HG03432 (cell line): Measurements from ENCODE around the gene HPGDS.
"Not testable (repeated sequence)": the region's sequence is repeated elsewhere in the genome, so short reads cannot be mapped to it uniquely, and the experiment has no call there.

Experiments
- ATAC-seq: cut with Tn5 transposase; IDR thresholded peaks from one replicate; pipeline ENCODE4 v1.9.1; 2021; ENCODE audit warnings: mild to moderate bottlenecking, moderate library complexity; ENCODE audit not compliant: unreplicated experiment

HPGDS gene

GRCh38 chr4:94358101-94358500 is 15.5 kb upstream of the HPGDS start:
- no peak for ATAC-seq

GRCh38 chr4:94357624-94358023 is 15.0 kb upstream of the HPGDS start:
- ATAC-seq, result no peak

- no peak for ATAC-seq
Measured at GRCh38 chr4:94356444-94356843, 13.8 kb upstream of the HPGDS start.

GRCh38 chr4:94354474-94354896 is 11.8 kb upstream of the HPGDS start:
- no peak for ATAC-seq

GRCh38 chr4:94352996-94353395 is 10.4 kb upstream of the HPGDS start:
- ATAC-seq, result no peak

- no peak for ATAC-seq
Measured at GRCh38 chr4:94352163-94352562, 9.5 kb upstream of the HPGDS start.

GRCh38 chr4:94351319-94351718 is 8.7 kb upstream of the HPGDS start:
- ATAC-seq, result no peak

- ATAC-seq, result no peak
Measured at GRCh38 chr4:94350095-94350494, 7.5 kb upstream of the HPGDS start.

- ATAC-seq, result no peak
Measured at GRCh38 chr4:94349193-94349592, 6.6 kb upstream of the HPGDS start.

- ATAC-seq, result no peak
Measured at GRCh38 chr4:94348666-94349065, 6.0 kb upstream of the HPGDS start.

GRCh38 chr4:94346541-94346940 is 3.9 kb upstream of the HPGDS start:
- no peak for ATAC-seq

- no peak for ATAC-seq
Measured at GRCh38 chr4:94345969-94346368, 3.3 kb upstream of the HPGDS start.

GRCh38 chr4:94345266-94345665 is 2.6 kb upstream of the HPGDS start:
- ATAC-seq, result no peak

- ATAC-seq, result no peak
Measured at GRCh38 chr4:94344457-94344856, 1.8 kb upstream of the HPGDS start.

- ATAC-seq, result no peak
Measured at GRCh38 chr4:94341481-94342370, 910 bp downstream of the HPGDS start.

- ATAC-seq, result no peak
Measured at GRCh38 chr4:94339779-94340178, 2.9 kb downstream of the HPGDS start.

- ATAC-seq, result peak; percentile 76
Measured at GRCh38 chr4:94338681-94339351, 3.8 kb downstream of the HPGDS start.

GRCh38 chr4:94336791-94337190 is 5.8 kb downstream of the HPGDS start:
- not testable (repeated sequence) for ATAC-seq

- ATAC-seq, result no peak
Measured at GRCh38 chr4:94336303-94336702, 6.3 kb downstream of the HPGDS start.

- no peak for ATAC-seq
Measured at GRCh38 chr4:94334962-94335361, 7.7 kb downstream of the HPGDS start.

GRCh38 chr4:94334476-94334875 is 8.2 kb downstream of the HPGDS start:
- no peak for ATAC-seq

GRCh38 chr4:94333866-94334265 is 8.8 kb downstream of the HPGDS start:
- no peak for ATAC-seq
